HG02943 (cell line): Measurements from ENCODE around the gene TMC2.
"Not testable (repeated sequence)": the region's sequence is repeated elsewhere in the genome, so short reads cannot be mapped to it uniquely, and the experiment has no call there.

ENCODE experiments used
- ATAC-seq: cut with Tn5 transposase; IDR thresholded peaks from one replicate; pipeline ENCODE4 v1.9.1; 2021; ENCODE audit warnings: mild to moderate bottlenecking, low read depth, moderate library complexity; ENCODE audit not compliant: unreplicated experiment

TMC2 gene

GRCh38 chr20:2523919-2524708 lies 12.3 kb upstream of the TMC2 start:
- ATAC-seq: no peak

- ATAC-seq: no peak
Observed at GRCh38 chr20:2524709-2525506, 11.5 kb upstream of the TMC2 start.

GRCh38 chr20:2526218-2526583 lies 10.2 kb upstream of the TMC2 start:
- ATAC-seq: not testable (repeated sequence)

- no peak for ATAC-seq
Observed at GRCh38 chr20:2527762-2528161, 8.6 kb upstream of the TMC2 start.

- ATAC-seq: no peak
Observed at GRCh38 chr20:2528671-2529271, 7.6 kb upstream of the TMC2 start.

- no peak for ATAC-seq
Observed at GRCh38 chr20:2533118-2533517, 3.3 kb upstream of the TMC2 start.

- no peak for ATAC-seq
Observed at GRCh38 chr20:2535711-2536559, 438 bp upstream of the TMC2 start.

- ATAC-seq: no peak
Observed at GRCh38 chr20:2537101-2537500, 728 bp downstream of the TMC2 start.

- no peak for ATAC-seq
Observed at GRCh38 chr20:2538356-2538755, 2.0 kb downstream of the TMC2 start.

- no peak for ATAC-seq
Observed at GRCh38 chr20:2538931-2539720, 2.8 kb downstream of the TMC2 start.

- ATAC-seq: no peak
Observed at GRCh38 chr20:2541940-2542339, 5.6 kb downstream of the TMC2 start.

GRCh38 chr20:2542361-2542760 lies 6.0 kb downstream of the TMC2 start:
- ATAC-seq: no peak

- ATAC-seq: no peak
Observed at GRCh38 chr20:2544211-2544610, 7.8 kb downstream of the TMC2 start.

GRCh38 chr20:2545594-2545993 lies 9.2 kb downstream of the TMC2 start:
- ATAC-seq: no peak

- no peak for ATAC-seq
Observed at GRCh38 chr20:2557873-2558580, 21.7 kb downstream of the TMC2 start.

GRCh38 chr20:2558581-2559278 lies 22.4 kb downstream of the TMC2 start:
- ATAC-seq: no peak

GRCh38 chr20:2559279-2559626 lies 22.9 kb downstream of the TMC2 start:
- ATAC-seq: no peak

GRCh38 chr20:2559651-2560050 lies 23.3 kb downstream of the TMC2 start:
- ATAC-seq: no peak

- ATAC-seq: no peak
Observed at GRCh38 chr20:2563116-2563515, 26.7 kb downstream of the TMC2 start.
